Smooth muscle cell (in vitro differentiated cells): ENCODE measurements around the gene INSYN1. TPM values are rescaled to one million over a fixed set of nuclear protein-coding genes. Genes with fewer than 3 reads are reported as not detected.

Experiments used
- DNase-seq: peaks from one replicate; lab custom pipeline; 2025; ENCODE audit not compliant: unreplicated experiment; lab: John Stamatoyannopoulos, UW
- H2AFZ ChIP-seq: fragments of 200-600 bp; sonication (generic); 2 replicates; pipeline ENCODE4 v1.6.0; 2016; ENCODE audit warnings: antibody characterized with exemption, low read depth, mild to moderate bottlenecking
- H3F3A ChIP-seq: fragments of 200-600 bp; sonication (generic); 2 replicates; pipeline ENCODE4 v1.6.0; 2017; ENCODE audit warnings: antibody characterized with exemption, low read depth
- H3K27ac ChIP-seq: fragments of 200-600 bp; sonication (generic); 2 replicates; pipeline ENCODE4 v1.5.1; 2016; ENCODE audit warnings: low read depth, mild to moderate bottlenecking
- H3K27me3 ChIP-seq: fragments of 200-600 bp; sonication (generic); 2 replicates; pipeline ENCODE4 v1.6.1; 2016; ENCODE audit warnings: low read depth, mild to moderate bottlenecking
- H3K36me3 ChIP-seq: fragments of 200-600 bp; sonication (generic); 2 replicates; pipeline ENCODE4 v1.5.1; 2016; ENCODE audit warnings: low read depth
- H3K4me1 ChIP-seq: fragments of 200-600 bp; sonication (generic); 2 replicates; pipeline ENCODE4 v1.5.1; 2016; ENCODE audit warnings: low read depth
- H3K4me2 ChIP-seq: fragments of 200-600 bp; sonication (generic); 2 replicates; pipeline ENCODE4 v1.6.0; 2016; ENCODE audit warnings: mild to moderate bottlenecking
- H3K4me3 ChIP-seq: fragments of 200-600 bp; sonication (generic); 2 replicates; pipeline ENCODE4 v1.5.1; 2016; ENCODE audit warnings: mild to moderate bottlenecking
- H3K79me2 ChIP-seq: fragments of 200-600 bp; sonication (generic); 2 replicates; pipeline ENCODE4 v1.6.0; 2016; ENCODE audit warnings: low read depth, mild to moderate bottlenecking
- H3K9ac ChIP-seq: fragments of 200-600 bp; sonication (generic); 2 replicates; pipeline ENCODE4 v1.6.0; 2016; ENCODE audit warnings: low read depth
- H3K9me3 ChIP-seq: fragments of 200-600 bp; sonication (generic); replicated peaks from 2 replicates; pipeline ENCODE4 v1.5.1; 2016; ENCODE audit warnings: low read depth
- H4K20me1 ChIP-seq: fragments of 200-600 bp; sonication (generic); 2 replicates; pipeline ENCODE4 v1.6.0; 2016; ENCODE audit warnings: low read depth
- CTCF ChIP-seq: fragments of 200-600 bp; sonication (generic); IDR thresholded peaks from 2 replicates; pipeline ENCODE4 v1.5.1; 2017; ENCODE audit warnings: borderline replicate concordance, mild to moderate bottlenecking, antibody characterized with exemption; ENCODE audit not compliant: insufficient read depth, poor library complexity, severe bottlenecking
- WGBS: methylation state at CpG from one replicate; pipeline ENCODE4 v1.1.7; 2016; ENCODE audit warnings: low lambda C conversion rate; 5-methylcytosine and 5-hydroxymethylcytosine counted together
- polyA plus RNA-seq: library from polyadenylated mRNA; unstranded; fragments of >200 nt; fragmentation: Nextera tagmentation; extraction: Ambion mirVana; gene quantifications from 2 replicates; pipeline ENCODE4 v1.2.1, GENCODE V29; 2016
- total RNA-seq: library from RNA; depleted of rRNA; stranded (reverse); fragments of >200 nt; gene quantifications from 2 replicates; pipeline ENCODE4 v1.2.3, GENCODE V29; 2014

Gene INSYN1
- total and polyA plus RNA-seq, 2 experiments from 2014 or later: 1.6 to 4.0 TPM

GRCh38 chr15:73691396-73691795 is 61.8 kb downstream of the INSYN1 start:
- peak; percentile 39 for DNase-seq
- H3K27ac ChIP-seq: peak overlapping the region; percentile 63
- H3K36me3 ChIP-seq: no peaks in the 10 kb centered on the region
- peaks cover 99% of the 10 kb centered on the region for H4K20me1 ChIP-seq
- 35% methylated on average over 6 of the region's 6 CpGs for WGBS
- H3F3A ChIP-seq: peaks cover 40% of the 10 kb centered on the region
- no peak overlapping the region for H3K4me3 ChIP-seq
- no peak overlapping the region for H3K9ac ChIP-seq
- peak; percentile 21 for TF ChIP-seq CTCF
- H3K4me2 ChIP-seq: peak overlapping the region; percentile 56
- H3K9me3 ChIP-seq: no peaks in the 10 kb centered on the region
- H3K4me1 ChIP-seq: peaks cover 44% of the 10 kb centered on the region
- no peak overlapping the region for H2AFZ ChIP-seq
- no peaks in the 10 kb centered on the region for H3K27me3 ChIP-seq
- peaks cover 100% of the 10 kb centered on the region for H3K79me2 ChIP-seq

- H3K4me1 ChIP-seq: peaks cover 51% of the 10 kb centered on the region
Observed at GRCh38 chr15:73688455-73688854, 64.7 kb downstream of the INSYN1 start.

GRCh38 chr15:73687351-73687750 is 65.8 kb downstream of the INSYN1 start:
- H3K4me2 ChIP-seq: peak overlapping the region; percentile 77
- H3K27me3 ChIP-seq: no peaks in the 10 kb centered on the region
- no peak overlapping the region for H3K4me3 ChIP-seq
- TF ChIP-seq CTCF: no peak
- DNase-seq: no peak
- H3K79me2 ChIP-seq: peaks cover 80% of the 10 kb centered on the region
- peaks cover 48% of the 10 kb centered on the region for H3F3A ChIP-seq
- no peaks in the 10 kb centered on the region for H3K9me3 ChIP-seq
- no peaks in the 10 kb centered on the region for H3K36me3 ChIP-seq
- H2AFZ ChIP-seq: no peak overlapping the region
- peaks cover 51% of the 10 kb centered on the region for H3K4me1 ChIP-seq
- H4K20me1 ChIP-seq: peaks cover 68% of the 10 kb centered on the region
- peak overlapping the region; percentile 93 for H3K27ac ChIP-seq
- H3K9ac ChIP-seq: peak overlapping the region; percentile 81
- 98% methylated on average over 2 of the region's 2 CpGs for WGBS

More at GRCh38 chr15:73688455-73688854, 64.7 kb downstream of the INSYN1 start:
- Histone ChIP-seq H3F3A (peaks cover 48% of the 10 kb centered on the region), H3K27ac (peak overlapping the region; percentile 93), H3K27me3 (no peaks in the 10 kb centered on the region), H2AFZ (no peak overlapping the region), H3K4me3 (no peak overlapping the region), H4K20me1 (peaks cover 79% of the 10 kb centered on the region), H3K9ac (peak overlapping the region; percentile 33), H3K9me3 (no peaks in the 10 kb centered on the region), H3K4me2 (peak overlapping the region; percentile 77), H3K79me2 (peaks cover 91% of the 10 kb centered on the region), H3K36me3 (no peaks in the 10 kb centered on the region)
- TF ChIP-seq CTCF: no peak
- WGBS: 64% methylated on average over 6 of the region's 6 CpGs
- no peak for DNase-seq

- Histone ChIP-seq H3K4me1 (peaks cover 51% of the 10 kb centered on the region), H3K27me3 (no peaks in the 10 kb centered on the region), H3K4me3 (peak overlapping the region; percentile 86), H3K27ac (peak overlapping the region; percentile 93), H3K4me2 (peak overlapping the region; percentile 90), H2AFZ (no peak overlapping the region), H3F3A (peaks cover 46% of the 10 kb centered on the region), H3K9ac (peak overlapping the region; percentile 97), H3K9me3 (no peaks in the 10 kb centered on the region), H3K79me2 (peaks cover 75% of the 10 kb centered on the region), H3K36me3 (no peaks in the 10 kb centered on the region), H4K20me1 (peaks cover 63% of the 10 kb centered on the region)
- DNase-seq: no peak
- WGBS: 52% methylated on average over 3 of the region's 4 CpGs
- no peak for TF ChIP-seq CTCF
Observed at GRCh38 chr15:73686781-73687256, 66.3 kb downstream of the INSYN1 start.
